ENCODE results near the gene ATP6V0A1.
"Not testable (repeated sequence)": the region's sequence is repeated elsewhere in the genome, so short reads cannot be mapped to it uniquely, and the experiment has no call there.

Gene ATP6V0A1

DNA sequence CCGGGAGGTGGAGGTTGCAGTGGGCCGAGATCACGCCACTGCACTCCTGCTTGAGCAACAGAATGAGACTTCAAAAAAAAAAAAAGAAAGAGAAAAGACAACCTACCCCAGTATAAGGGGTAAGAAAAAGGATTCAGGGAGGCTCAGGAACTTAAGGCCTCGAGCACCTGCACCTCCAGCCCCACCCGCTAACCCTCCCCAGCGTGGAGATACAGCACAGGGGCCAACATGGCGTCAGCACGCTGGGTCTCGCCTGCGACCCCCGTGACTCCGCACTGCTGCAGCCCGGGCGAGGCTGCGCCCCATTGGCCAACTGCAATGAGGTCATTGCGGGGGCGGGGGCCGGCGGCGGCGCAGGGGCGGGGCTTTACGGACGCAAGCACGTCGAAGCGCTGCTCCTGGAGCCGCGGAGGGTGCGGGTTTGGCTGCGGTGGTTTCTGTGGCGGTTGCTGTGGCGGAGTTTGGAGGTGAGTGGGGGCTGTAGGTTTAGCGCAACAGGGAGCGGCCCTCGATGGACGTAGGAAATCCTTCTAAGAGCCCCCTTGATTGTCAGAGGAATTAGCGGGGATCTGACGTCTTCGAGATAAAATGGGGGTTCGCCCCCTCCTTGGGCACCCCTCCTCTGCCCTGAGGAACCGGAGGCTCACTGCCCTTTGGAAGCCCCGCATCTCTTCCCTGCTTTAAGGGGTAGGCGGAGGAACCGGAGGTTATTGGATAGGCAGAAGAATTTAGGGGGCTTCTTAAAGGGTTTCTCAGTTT is at the start of gene ATP6V0A1:
TSS of gene ATP6V0A1 (plus strand) at position 382 of the 759 bp plus-strand sequence. CDS start 2,017 bp downstream, outside the sequence.
- DNase-seq = peak; percentile 89

DNA sequence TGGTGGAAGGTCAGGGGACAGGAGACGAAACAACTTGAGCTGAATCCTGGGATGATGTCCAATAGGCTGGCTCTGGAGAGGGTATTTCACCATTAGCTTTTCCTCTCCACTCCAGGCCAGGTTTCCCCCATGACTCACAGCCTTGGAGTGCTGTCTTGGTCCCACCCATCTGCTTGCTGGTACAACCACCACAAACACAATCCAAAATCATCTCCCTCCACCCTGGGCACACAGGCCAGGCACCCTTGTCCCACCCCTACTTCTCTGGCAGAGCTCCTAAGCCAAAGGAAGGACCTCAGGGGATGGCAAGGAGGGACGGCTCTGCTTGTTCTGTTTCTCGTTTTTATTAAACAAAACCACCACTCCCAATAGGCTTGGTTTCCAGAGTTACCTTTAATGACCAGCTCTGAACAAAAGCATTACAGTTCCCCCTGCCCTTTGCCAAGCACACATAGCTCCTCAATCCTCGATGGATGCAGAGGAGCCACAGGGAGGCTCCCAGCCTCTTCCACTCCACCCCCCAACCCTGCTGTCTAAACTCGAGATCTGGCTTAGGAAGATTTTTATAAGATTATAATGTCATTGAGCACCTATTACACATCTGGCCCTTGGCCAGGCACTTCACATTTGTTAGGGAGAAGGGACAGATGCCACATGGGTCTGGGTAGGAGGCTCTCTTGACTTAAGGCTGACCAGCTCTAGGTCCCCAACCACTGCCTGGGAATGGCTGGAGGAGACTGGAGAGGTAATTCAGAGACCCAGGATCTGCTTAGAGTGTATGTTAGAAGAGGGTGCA is 49.0 kb upstream of the ATP6V0A1 start:
- no peak for DNase-seq

DNA sequence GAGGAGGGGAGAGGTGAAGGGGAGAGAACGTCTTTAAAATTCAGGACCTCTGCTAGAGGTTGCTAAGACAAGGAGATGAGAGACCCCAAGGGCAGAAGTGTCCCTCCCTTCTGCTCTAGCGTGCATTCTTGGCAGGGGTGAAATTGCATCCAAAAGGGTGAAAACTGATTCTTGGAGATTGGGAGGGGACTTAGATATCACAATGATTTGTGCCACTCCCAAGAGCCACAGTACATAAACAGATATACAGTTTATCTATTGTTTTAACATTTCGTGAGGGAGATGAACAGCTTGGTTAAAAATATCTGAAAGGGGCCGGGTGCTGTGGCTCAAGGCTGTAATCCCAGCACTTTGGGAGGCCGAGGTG is 48.4 kb upstream of the ATP6V0A1 start:
- no peak for DNase-seq

DNA sequence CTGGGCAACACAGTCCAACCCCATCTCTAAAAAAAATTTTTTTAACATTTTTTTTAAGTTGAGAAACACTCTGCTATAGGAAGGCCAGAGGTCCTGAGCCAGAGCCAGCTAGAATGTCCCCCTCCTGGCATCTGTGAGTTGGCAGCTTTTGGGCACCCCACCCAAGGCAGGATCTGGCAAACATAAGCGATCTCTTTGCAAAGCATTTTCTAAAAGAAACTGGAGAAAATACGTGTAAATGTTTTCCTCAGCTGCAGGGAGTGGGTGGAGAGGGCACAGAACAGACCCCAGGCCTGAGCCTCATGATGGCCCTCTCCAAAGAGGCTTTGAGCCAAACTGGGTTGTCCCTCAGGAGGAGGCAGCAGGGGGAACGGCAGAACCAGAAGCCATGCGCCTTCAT is 47.3 kb upstream of the ATP6V0A1 start:
- DNase-seq = no peak

DNA sequence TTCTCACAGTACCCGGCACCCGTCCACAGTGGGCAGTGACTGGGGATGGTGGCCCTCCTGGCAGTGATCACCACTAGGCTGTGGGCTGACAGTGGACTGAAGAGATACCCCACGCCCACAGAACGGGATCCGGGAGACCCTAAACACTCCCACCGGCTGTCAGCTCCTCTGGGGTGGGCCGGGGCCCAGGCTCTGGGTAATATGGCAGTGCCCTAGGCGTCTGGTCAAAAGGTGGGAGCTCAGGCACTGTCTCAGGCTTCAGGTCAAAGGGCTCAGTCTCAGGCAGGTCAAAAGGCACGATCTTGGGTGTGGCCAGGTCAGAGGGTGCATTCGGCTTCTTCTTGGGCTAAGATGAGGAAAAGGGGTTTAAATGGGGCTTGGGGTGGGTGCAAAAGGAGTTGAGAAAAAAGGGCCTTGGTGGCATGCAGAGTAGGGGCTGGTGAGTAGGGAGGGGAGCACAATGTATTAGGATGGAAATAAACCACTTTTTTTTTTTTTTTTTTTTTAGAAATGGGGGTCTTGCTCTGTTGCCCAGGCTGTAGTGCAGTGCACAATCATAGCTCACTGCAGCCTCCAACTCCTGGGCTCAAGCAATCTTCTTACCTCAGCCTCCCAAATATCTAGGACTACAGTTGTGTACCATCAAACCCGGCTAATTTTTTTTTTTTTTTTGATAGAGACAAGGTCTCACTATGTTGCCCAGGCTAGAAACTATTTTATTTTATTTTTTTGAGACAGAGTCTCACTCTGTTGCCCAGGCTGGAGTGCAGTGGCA is 46.6 kb upstream of the ATP6V0A1 start:
- DNase-seq = no peak

DNA sequence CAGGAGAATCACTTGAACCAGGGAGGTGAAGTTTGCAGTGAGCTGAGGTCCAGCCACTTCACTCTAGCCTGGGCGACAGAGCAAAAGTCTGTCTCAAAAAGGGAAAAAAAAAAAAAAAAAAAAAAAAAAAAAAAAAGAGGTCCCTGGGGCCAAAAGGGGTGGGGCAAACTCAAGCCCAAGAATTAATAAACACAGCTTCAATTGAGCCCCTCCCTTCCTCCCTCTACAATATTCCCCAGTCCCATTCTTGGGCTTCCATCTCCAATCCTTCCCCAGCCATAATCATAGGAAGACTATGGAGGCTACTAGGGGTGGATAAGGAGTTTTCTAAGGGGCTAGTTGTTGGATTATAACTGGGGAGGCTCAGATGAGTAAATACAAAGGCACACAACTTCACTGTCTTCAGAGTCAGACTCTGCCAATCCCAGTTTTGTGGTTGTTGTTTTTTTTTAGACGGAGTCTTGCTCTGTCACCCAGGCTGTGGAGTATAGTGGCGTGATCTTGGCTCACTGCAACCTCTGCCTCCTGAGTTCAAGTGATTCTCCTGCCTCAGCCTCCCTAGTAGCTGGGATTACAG is 45.1 kb upstream of the ATP6V0A1 start:
- no peak for DNase-seq

DNA sequence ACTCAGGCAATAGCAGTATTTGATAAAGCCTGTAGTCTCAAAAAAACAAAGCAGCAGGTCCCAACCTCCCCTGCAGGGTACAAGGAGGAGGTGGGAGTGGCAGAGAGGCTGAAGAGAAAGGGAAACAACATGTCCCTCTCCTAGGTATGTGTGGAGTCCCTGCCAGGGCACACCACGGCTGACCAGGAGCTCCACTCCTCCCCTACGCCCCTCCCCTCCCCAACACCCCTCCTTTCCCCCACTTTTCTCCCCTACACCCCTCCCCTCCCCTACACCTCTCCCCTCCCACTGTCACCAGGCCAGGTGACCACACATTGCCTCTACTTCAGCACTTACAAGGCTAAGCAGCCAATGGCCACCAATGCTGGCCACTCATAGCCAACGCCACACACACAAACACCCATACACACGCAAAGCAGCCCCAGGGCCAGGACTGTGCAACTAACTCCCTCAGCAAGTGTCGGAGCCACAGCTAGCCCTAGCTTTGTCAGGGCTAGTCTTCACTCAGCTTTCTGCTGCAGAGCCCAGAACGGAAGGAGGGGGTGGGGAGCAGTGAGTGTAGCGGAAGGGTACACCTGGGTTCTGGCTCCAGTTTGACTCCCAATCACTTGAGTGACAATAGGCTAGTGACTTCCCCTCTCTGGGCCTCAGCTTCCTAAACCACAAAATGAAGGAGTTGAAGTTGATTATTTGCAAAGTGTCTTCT is 43.8 kb upstream of the ATP6V0A1 start:
- DNase-seq = peak; percentile 50

DNA sequence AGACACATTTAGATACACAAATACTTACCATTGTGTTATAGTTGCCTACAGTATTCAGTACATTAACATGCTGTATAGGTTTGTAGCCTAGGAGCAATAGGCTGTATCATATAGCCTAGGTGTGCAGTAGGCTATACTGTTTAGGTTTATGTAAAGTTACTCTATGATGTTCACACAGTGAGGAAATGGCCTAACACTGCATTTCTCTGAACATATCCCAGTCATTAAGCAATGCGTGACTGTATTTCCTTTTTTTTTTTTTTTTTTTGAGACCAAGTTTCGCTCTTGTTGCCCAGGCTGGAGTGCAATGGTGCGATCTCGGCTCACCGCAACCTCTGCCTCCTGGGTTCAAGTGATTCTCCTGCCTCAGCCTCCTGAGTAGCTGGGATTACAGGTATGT is 40.7 kb upstream of the ATP6V0A1 start:
- not testable (repeated sequence) for DNase-seq

DNA sequence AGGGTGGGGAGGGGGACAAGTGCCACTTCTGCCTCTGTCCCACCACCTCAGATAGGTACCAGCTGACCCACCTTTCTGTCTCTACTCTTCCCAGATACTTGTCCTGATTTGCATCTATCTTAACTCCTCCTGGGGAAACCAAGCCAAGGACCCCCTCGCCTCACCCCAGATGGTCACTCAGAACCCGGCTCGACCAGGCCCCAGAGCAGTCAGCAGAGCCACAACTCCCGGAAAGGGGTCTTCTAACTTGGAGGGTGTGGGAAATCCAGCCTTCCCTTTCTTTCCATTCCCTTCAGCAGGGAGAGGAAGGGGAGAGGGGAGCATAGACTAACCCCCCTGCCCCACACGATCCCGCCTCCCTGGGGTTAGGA is 37.6 kb upstream of the ATP6V0A1 start:
- no peak for DNase-seq

DNA sequence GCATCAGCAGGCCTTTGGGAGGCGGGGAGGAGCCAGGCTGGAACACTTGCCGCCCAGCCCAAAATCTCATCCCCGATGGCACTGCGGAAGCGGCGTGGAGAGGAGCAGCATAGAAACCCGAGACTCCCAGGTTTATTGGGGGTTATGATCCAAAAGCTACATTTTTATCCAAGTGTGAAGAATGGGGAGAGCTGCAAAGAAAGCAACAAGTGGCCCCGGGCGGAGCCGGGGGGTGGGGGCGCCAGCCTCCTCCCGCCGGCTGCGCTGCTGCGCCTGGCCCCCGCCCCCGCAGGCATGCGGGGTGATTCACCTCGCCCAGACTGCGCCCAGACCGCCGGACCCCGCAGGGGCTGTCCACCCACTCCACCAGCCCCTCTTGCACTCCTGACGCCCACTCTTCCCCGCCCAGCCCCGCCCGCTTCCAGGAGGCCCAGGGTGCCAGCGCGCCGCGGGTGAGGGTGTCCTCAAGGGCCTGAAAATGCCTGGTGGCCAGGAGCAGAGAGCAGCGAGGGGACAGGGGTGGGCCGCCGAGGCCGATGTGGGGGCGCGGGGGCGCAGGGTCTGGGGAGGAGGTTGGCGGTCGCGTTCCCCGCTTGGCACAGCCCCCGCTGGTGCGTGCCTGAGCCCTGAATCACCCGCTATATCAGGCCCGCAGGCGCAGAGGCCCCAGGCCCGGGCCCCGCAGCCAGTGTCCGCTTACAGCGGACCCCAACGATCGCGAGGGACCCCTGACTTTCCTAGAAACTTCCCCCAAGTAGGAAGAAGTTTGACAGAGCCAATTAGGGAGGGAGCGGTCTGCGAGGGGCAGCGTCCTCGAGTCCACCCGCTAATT is 37.0 kb upstream of the ATP6V0A1 start:
- DNase-seq = peak; percentile 32

DNA sequence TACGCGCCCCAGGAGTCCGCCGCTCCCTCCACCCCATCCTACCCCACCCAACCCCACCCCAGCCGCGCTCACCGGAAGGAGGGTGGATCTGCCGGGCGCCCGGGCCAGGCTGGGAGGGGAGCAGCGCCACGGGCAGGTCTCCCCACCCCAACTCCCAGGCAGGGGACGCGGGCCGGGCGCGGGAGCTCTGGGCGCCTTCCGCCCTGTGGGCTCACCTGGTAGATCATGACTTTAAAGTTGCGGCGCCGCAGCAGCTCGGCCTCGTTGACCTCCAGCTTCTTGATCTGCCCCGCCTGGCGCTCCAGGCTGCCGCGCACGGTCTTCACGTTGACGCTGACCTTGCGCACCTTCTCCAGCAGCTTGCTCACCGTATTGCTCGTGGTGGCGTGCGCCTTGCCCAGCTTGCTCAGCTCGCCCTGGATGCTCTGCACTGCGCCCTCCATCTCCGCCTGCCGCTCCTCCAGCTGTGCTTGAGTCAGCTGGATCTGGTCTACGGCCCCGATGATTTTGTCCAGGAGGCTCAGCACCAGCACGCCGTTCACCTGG is 36.2 kb upstream of the ATP6V0A1 start:
- DNase-seq = peak; percentile 54

DNA sequence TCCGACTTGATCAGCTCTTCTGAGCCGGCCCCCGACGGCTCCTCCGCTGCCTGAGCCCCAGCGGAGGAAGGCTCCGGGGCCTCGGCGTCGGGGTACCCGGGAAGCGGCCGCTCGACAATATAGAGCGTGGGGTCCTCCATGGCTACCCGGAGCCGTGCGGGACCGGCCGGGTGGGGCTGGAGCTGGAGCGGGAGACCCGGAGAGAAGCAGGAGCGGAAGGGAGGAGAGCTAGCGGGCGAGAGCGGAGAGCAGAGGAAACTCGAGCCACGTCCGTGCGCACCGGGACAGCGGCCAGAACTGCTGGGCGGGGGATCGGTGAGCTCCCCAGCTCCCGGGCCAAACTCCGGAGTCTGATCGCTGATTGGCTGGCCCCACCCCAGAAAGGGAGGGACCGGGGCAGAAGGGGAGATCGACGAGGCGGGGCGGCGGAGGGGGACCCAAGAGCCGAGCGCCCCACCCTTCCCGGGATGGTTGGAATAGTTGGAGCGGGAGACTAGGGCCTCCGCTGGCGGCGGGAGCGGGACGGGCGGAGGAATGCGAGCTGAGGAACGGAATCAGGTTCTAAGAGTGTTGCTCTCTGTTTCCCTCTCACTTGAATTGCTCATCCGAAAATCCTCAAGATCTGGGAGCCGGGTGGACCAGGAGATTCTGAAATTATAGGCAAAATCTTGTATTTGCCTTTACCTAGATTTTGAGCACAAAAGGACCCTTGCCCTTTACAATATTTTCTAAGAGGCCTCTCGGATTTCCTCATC is 35.5 kb upstream of the ATP6V0A1 start, which contains the start of gene CAVIN1:
TSS of gene CAVIN1 (minus strand) at position 299 of the 755 bp plus-strand sequence. CDS start at position 140, 159 bp downstream.
- peak; percentile 37 for DNase-seq

DNA sequence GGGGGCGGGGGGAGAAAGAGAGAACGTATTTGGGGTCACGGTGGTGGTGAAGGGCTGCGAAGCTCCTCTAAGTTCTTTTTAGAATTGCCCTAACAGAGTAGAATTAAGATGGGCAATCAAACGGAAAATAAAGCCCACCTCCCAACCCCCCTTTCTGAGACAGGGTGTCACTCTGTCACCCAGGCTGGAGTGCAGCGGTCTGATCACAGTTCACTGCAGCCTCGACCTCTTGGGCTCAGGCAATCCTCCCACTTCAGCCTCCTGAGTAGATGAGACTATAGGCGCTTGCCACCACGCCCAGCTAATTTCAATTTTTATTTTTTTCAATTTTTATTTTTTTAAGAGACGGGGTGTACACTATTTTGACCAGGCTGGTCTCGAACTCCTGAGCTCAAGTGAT is 34.9 kb upstream of the ATP6V0A1 start:
- no peak for DNase-seq

DNA sequence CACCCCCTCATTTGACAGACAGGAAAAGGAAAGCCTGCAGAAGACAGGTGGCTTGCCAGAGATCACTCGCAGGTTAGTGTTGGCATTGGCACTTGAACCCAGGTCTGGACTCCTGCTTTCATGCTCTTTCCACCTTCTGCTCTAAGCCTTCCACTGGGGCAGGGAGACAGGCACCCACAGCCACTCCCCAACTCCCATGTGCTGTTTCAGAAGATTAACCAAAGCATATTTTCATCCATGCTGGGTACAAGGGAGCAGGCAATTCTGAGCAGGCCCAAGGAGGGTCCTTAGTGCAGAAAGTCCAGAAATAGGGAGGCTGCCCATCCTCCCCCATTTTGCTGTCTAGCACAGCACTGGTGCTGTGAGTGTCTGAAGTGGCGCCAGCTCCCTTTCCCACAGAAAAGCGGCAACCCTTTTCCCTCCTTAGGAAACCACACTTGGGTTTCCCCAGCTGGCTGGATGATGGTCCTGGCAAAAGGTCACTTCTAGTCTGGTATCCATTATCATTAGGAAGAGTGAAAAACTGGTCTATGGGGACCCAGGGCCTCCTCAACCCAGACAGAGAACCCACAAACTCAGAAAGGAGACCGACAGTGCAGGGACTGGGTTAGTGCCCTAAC is 33.6 kb upstream of the ATP6V0A1 start:
- no peak for DNase-seq

DNA sequence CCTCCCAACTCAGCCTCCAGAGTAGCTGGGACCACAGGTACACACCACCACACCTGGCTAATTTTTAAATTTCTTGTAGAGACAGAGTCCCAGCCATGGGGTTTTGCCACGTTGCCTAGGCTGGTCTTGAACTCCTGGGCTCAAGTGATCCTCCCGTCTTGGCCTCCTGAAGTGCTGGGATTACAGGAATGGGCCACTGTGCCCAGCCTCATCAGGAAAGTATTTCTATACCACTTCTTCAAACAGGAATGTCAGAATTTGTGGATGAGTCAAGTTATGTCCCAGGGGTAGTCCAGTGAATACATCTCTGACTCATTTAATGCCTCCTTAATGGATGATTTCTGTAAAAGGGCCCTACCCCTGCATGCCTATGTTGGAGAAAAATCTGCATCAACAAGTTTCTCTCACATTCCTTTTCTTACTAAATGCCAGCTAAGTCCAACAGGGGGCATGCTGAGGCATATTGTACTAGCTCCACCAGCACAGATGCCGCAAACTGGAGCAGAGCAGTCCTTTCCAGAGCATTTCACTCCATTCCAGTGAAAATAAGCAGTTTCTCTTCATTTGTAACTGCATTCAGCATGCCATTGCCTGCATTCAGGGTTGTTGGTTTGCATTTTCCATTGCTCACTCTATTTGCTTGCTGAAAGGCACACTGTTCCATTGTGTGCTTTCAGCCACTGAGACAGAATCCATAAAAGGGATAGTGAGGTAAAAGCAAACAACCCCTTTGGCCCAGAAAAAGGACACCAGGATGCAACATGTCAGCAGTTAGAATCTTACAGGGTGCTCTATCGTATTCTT is 30.3 kb upstream of the ATP6V0A1 start:
- no peak for DNase-seq

DNA sequence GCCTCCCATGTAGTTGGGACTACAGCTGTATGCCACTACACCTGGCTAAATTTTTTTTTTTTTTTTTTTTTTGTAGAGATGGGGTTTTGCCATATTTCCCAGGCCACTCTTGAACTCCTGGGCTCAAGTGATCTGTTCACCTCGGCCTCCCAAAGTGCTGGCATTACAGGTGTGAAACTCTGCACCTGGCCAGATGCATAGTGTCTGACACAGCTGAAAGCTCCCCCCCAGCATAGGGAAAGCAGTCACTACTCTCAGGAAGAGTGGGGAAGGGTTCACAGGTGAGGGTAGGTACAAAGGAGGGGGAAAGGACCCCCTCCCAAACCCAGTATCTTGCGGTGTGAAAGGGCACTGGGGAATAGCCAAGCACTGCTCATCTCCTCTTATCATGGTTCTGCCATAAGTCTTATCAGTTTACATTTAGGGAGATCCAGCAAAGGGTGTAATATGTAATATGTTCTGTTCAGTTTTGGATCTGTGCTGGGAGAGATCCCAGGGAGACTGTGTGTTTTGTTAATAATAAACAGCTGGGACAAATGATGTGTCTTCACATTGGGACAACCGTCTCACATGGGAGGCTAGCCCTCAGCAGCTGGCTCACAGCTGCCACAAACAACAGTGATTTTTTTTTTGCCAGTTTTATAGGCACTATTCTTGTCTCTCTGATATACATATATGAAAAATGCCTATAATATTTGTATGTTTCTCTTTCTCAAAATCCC is 28.8 kb upstream of the ATP6V0A1 start:
- no peak for DNase-seq

DNA sequence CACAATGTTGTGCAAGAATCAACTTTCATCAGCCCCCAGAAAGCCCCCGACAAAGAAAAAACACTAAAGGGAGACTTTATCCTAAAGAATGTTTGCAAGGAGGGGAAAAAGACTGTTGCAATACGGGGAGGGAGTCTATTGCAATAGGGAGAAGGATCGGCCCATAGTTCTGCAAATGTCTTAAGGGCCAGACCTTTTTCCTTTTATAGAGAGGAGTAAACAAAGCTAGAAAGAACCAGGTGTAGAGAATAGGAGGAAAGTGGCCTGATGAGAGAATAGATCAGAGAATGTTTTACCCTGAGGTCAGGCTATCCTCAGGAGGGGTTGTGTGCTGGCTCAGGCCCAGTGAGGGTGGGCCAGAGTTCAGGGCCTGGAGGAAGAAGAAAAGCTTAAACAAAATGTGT is 26.9 kb upstream of the ATP6V0A1 start:
- DNase-seq = no peak

DNA sequence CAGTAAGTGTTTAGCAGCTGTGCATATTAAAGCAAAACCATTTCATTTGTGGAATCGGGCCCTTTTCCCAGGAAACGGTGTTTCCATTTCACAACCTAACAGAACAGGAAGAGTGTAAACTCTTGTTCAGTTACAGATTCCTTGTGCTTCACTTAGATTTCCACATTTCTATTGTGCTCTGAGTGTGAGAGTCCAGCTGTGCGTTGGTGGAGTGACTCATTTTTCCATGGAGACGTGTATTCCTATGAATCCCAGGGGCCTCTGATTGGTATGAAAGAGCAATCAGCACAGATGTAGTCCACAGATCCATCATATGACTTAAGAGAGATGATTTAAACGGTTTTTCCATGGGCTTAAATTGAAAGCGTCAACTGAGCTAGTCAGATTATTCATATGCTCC is 22.3 kb upstream of the ATP6V0A1 start:
- no peak for DNase-seq
